Common myeloid progenitor, CD34-positive (primary cell): ENCODE data around the gene EFNA5.
A peak's percentile ranks its signal among the peaks of the same experiment; 100 is the strongest.

ENCODE experiments used
- CTCF ChIA-PET: fragments of 350-600 bp; sonication (Branson Sonifier 250); formaldehyde crosslinking; loops from one replicate; lab custom pipeline; 2021; ENCODE audit warnings: antibody characterized with exemption; lab: Charles Lee
- POLR2A ChIA-PET: fragments of 350-600 bp; sonication (Branson Sonifier 250); formaldehyde crosslinking; loops from one replicate; lab custom pipeline; 2021; ENCODE audit warnings: antibody characterized with exemption; lab: Charles Lee
- DNase-seq, 3 donors: peaks; one replicate each; pipeline versions ENCODE4 v3.0.0 to v3.0.0-alpha.2; 2013
- H3K27ac ChIP-seq, 2 experiments: 1 replicate in 1 of 2; 2 replicates in 1 of 2; pipeline ENCODE4 v1.7.0; 2013; ENCODE audit warnings: inconsistent platforms in 2 of 2, low read length in 2 of 2, mild to moderate bottlenecking in 2 of 2, low read depth in 1 of 2, moderate library complexity in 1 of 2; ENCODE audit not compliant: severe bottlenecking in 2 of 2, insufficient read depth in 1 of 2, poor library complexity in 1 of 2
- H3K27me3 ChIP-seq, 5 experiments: replicated peaks in 2 of 5; 1 replicate in 3 of 5; 2 replicates in 2 of 5; pipeline versions ENCODE4 v1.6.1 to v1.7.0; 2013; ENCODE audit warnings: low read length in 4 of 5, mild to moderate bottlenecking in 2 of 5, moderate library complexity in 2 of 5, inconsistent platforms in 1 of 5; ENCODE audit not compliant: insufficient read depth in 5 of 5, control insufficient read depth in 4 of 5
- H3K36me3 ChIP-seq, 4 experiments: 1 replicate in 2 of 4; 2 replicates in 2 of 4; pipeline versions ENCODE4 v1.6.1 to v1.7.0; 2013; ENCODE audit warnings: low read length in 3 of 4, control low read depth in 1 of 4, mild to moderate bottlenecking in 1 of 4; ENCODE audit not compliant: control insufficient read depth in 4 of 4, insufficient read depth in 4 of 4
- H3K4me1 ChIP-seq, 4 experiments: 1 replicate in 3 of 4; 2 replicates in 1 of 4; pipeline versions ENCODE4 v1.6.1 to v1.7.1; 2013; ENCODE audit warnings: low read length in 3 of 4, mild to moderate bottlenecking in 3 of 4, control low read depth in 1 of 4, inconsistent platforms in 1 of 4, moderate library complexity in 1 of 4; ENCODE audit not compliant: control insufficient read depth in 4 of 4, insufficient read depth in 4 of 4; ENCODE audit errors: control extremely low read depth in 1 of 4
- H3K4me3 ChIP-seq, 7 experiments: 1 replicate in 4 of 7; 2 replicates in 3 of 7; pipeline versions ENCODE4 v1.5.1 to v1.7.0; 2013; ENCODE audit warnings: mild to moderate bottlenecking in 7 of 7, low read length in 6 of 7, moderate library complexity in 6 of 7, inconsistent platforms in 2 of 7, low read depth in 2 of 7, control low read depth in 1 of 7; ENCODE audit not compliant: insufficient read depth in 4 of 7, control insufficient read depth in 1 of 7; ENCODE audit errors: extremely low read depth in 1 of 7
- H3K9me3 ChIP-seq, 5 experiments: 1 replicate in 4 of 5; 2 replicates in 1 of 5; pipeline versions ENCODE4 v1.6.1 to v1.7.1; 2013; ENCODE audit warnings: low read length in 4 of 5, mild to moderate bottlenecking in 2 of 5, inconsistent platforms in 1 of 5, low read depth in 1 of 5, moderate library complexity in 1 of 5; ENCODE audit not compliant: control insufficient read depth in 4 of 5, insufficient read depth in 2 of 5; ENCODE audit errors: control extremely low read depth in 1 of 5
- WGBS: methylation state at CpG from one replicate; pipeline ENCODE4 v1.1.5; 2013; ENCODE audit not compliant: insufficient coverage; 5-methylcytosine and 5-hydroxymethylcytosine counted together

EFNA5 gene

DNA sequence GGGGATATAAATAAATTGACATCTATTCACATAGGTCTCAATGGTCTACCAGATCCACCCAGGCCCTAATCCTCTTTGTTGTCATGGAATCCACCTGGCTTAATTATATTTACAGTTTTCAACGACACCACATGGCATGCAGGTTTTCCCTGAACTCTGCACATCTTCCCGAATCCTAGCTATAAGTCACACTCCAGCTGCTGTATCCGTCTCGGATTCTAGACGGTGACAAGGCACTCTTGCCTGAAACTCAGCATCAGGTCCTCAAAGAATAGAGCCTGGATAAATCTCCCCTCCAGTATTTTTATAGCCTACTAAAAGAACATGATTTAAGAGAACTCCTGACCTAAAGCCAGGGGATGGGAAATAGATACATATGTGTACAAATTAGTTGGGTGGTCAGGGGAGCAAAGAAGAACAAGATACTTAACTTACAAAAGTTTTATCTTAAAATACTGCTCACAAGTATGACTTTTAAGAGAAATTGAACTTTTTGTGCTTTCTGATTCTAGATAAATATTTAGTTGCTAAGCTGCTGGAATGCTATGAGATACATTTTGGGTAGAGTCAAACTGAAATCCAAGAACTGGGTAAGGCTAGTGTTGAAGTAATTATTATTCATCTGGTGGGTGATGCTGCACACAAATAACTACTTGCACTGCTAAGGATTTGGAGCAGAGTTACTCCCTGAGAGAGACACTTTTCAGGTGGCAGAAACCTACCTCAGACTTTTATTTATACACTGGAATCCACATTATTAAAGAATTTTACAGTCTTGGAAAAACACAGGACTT is 187.3 kb downstream of the EFNA5 start:
- H3K4me3 ChIP-seq, result no peak overlapping the region
- ChIA-PET CTCF (no interaction called here), POLR2A (no interaction called here)
- peaks cover 0 to 4% (median 0%) of the 10 kb centered on the region in 4 experiments for H3K4me1 ChIP-seq
- no peaks in the 10 kb centered on the region for H3K36me3 ChIP-seq
- 91% methylated on average over 5 of the region's 5 CpGs for WGBS
- H3K27me3 ChIP-seq, result no peaks in the 10 kb centered on the region
- H3K27ac ChIP-seq, result no peak overlapping the region
- no peak for DNase-seq
- no peaks in the 10 kb centered on the region for H3K9me3 ChIP-seq

DNA sequence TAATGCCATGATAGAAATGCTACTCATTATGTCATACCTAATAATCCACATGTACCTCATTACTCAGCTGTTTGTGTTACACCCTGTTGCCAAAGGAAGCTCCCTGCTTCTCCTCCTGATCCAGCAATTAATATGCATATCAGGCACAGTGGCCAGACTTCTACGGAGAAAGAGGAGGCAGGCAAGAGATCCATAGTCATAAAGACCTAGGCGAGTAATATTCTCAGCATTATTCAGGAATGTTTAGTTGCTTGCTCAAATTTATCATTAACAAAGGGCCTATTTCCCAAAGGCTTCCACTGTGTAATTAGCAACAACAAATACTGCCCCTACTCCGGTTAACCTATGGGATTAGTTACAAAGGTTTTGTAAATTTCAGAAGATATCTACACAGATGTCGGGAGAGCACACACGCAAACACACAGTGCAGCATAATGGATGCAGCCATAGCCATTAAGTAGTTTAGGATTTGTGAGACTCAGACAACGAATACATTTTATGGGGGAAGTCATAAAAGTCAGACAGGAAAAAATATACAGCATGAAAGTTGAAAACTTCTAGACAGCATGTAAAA is 192.6 kb downstream of the EFNA5 start:
- ChIA-PET POLR2A (no interaction called here), CTCF (no interaction called here)
- no peak overlapping the region for H3K27ac ChIP-seq
- WGBS, result 87% methylated on average over 6 of the region's 6 CpGs
- no peak for DNase-seq
- no peak overlapping the region for H3K4me3 ChIP-seq
- no peaks in the 10 kb centered on the region for H3K4me1 ChIP-seq
- no peaks in the 10 kb centered on the region for H3K27me3 ChIP-seq
- H3K36me3 ChIP-seq, result no peaks in the 10 kb centered on the region
- no peaks in the 10 kb centered on the region for H3K9me3 ChIP-seq

DNA sequence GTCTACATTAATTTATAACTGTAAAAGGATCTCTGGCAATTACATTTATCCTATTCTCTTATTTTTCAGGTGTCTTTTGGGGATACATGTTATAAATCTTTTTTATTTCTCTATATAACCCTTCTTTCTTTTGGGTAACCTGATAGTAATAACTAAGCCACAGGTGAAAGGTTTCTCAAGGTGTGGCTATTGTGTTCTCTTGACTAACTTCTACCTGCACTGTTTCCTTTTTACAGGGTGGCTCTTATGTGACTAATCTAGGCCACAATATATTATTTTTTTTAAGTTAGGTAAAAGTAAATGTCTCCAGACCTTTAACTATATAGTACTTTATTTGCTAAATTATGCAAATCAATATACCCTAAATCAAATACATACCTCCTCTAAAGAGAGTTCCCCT is 193.2 kb downstream of the EFNA5 start:
- Histone ChIP-seq H3K9me3 (no peaks in the 10 kb centered on the region), H3K27ac (no peak overlapping the region), H3K36me3 (no peaks in the 10 kb centered on the region), H3K27me3 (no peaks in the 10 kb centered on the region), H3K4me1 (no peaks in the 10 kb centered on the region), H3K4me3 (no peak overlapping the region)
- ChIA-PET POLR2A (no interaction called here), CTCF (interaction anchor here (1.4 to 1.5 kb wide), 2 partner anchors 17 to 25 kb away, joined by 3 to 4 read pairs; no protein-coding TSS in a partner anchor)
- no peak for DNase-seq

DNA sequence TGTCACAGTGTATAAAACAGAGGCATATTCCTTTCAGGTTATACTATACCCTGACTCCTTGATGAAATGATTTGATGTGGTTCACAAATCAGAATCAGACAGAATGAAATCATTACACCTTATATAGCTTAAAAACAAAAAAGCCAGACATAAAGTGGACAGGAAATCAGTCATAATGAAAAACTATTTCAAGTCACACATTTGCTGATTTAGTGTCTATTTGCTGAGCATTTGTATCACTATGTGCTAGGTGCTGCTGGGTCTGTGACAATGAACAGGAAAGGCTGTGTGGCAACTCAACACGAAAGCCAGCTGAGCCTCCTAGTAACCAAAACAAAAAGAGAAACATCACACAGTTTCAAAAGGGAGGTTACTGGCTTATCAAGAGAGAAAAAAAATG is 194.0 kb downstream of the EFNA5 start:
- H3K4me3 ChIP-seq, result no peak overlapping the region
- no CpG with 5 or more reads among the region's 1 CpG for WGBS
- no peaks in the 10 kb centered on the region for H3K36me3 ChIP-seq
- no peak overlapping the region for H3K27ac ChIP-seq
- H3K4me1 ChIP-seq, result no peaks in the 10 kb centered on the region
- H3K27me3 ChIP-seq, result no peaks in the 10 kb centered on the region
- POLR2A ChIA-PET, result interaction anchor here (0.7 kb wide), 1 partner anchor 198 kb away, joined by 3 read pairs; no protein-coding TSS in a partner anchor
- peak in 2 of 3 donors; percentile 4 to 7 for DNase-seq
- H3K9me3 ChIP-seq, result no peaks in the 10 kb centered on the region
- CTCF ChIA-PET, result interaction anchor here (1.4 to 1.5 kb wide), 2 partner anchors 18 to 26 kb away, joined by 3 to 4 read pairs; no protein-coding TSS in a partner anchor

DNA sequence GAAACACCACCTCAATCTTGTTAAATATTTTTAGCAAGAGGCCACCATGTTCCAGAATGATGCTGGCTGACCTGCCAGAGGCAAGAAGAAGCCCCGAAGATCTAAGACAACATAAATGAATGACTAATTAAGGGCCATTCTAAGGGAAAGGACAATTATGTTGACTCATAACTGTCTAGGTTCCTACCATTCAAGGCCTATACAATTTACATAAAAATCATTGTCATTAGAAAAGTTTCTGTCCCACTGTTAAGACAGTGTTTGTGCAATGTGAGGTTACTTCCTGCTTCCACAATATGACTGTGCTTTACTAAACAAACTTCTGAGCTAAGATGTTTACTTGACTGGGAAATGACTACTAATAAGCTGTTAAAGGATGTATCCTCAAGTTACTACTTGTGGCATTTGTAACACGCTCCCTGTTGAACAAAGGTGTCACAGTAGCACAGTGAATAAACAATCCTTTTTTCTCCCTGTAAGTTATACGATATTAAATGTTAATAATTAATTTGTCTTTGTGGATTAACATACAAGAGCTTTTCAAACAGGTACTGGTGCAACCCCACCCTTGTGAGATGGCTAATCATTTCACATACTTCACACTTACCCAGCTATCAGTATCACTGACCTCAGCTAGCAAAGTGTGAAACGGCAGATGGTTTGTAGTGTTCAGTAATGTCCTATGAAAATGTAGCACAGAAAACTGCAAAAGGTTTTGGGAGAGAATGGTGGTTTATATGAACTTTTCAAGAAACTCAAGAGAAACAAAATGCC is 195.8 kb downstream of the EFNA5 start:
- Histone ChIP-seq H3K27me3 (no peaks in the 10 kb centered on the region), H3K4me1 (peaks cover 0 to under 1% (median 0%) of the 10 kb centered on the region in 4 experiments), H3K9me3 (no peaks in the 10 kb centered on the region), H3K36me3 (no peaks in the 10 kb centered on the region), H3K27ac (no peak overlapping the region), H3K4me3 (no peak overlapping the region)
- ChIA-PET POLR2A (no interaction called here), CTCF (no interaction called here)
- WGBS, result no CpG with 5 or more reads among the region's 4 CpGs
- DNase-seq, result peak in 1 of 3 donors; percentile 2

DNA sequence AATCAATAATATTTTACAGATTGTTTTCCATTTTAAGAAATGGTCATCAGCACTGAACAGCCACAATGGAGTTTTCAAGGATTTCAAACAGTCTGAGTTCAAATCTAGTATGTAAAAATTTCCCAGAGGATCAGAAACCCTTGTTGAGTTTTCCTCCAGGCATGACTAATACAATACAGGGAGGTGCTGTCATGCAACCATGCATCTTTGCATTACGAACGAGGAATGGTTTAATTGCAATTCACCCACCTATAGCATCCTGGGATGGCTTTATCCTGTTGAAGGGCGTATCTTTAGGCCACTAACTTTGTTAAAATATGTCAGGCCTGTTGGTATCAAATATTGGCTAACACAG is 196.4 kb downstream of the EFNA5 start:
- Histone ChIP-seq H3K4me1 (peaks cover 0 to 3% (median under 1%) of the 10 kb centered on the region in 4 experiments), H3K27me3 (no peaks in the 10 kb centered on the region), H3K4me3 (no peak overlapping the region), H3K36me3 (no peaks in the 10 kb centered on the region), H3K27ac (no peak overlapping the region), H3K9me3 (no peaks in the 10 kb centered on the region)
- no peak for DNase-seq
- CTCF ChIA-PET, result no interaction called here
- WGBS, result no CpG with 5 or more reads among the region's 3 CpGs
- POLR2A ChIA-PET, result no interaction called here

DNA sequence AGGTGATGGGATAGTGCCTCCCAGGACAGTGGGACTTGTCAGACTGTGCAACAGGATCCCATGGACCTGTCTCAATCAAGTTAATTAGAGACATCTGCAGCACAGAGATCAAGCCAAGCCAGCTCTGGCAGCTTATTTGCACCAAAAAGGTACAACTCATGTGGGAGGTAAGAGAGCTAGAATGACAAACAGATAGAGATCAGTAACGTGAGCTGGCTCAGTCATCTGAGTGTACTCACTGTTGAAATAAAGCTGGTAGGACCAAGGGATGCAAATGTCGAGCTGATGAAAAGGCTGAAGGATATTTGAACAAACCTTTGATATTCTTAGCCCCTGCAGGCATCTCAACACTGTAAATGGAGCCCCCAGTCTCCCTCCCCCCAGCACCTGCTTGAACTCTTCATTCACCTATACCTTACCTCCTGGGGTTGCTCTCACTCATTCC is 198.1 kb downstream of the EFNA5 start:
- 92% methylated on average over 2 of the region's 2 CpGs for WGBS
- Histone ChIP-seq H3K4me1 (peaks cover 3 to 5% (median 4%) of the 10 kb centered on the region in 4 experiments), H3K27ac (no peak overlapping the region), H3K4me3 (no peak overlapping the region), H3K36me3 (no peaks in the 10 kb centered on the region), H3K9me3 (no peaks in the 10 kb centered on the region), H3K27me3 (no peaks in the 10 kb centered on the region)
- CTCF ChIA-PET, result no interaction called here
- POLR2A ChIA-PET, result no interaction called here
- no peak for DNase-seq
